HepG2 (cell line): ENCODE measurements around the gene GALNT10. TPM values are rescaled to one million over a fixed set of nuclear protein-coding genes. Genes with fewer than 3 reads are reported as not detected.

Experiments used
- ARID4A ChIP-seq: sonication (generic); formaldehyde crosslinking; IDR thresholded peaks from 2 replicates; pipeline ENCODE4 v1.5.0; 2020; ENCODE audit warnings: mild to moderate bottlenecking, missing genetic modification reagents, borderline replicate concordance
- BATF2 ChIP-seq: sonication (generic); formaldehyde crosslinking; IDR thresholded peaks from 2 replicates; pipeline ENCODE4 v1.8.0; 2022; ENCODE audit warnings: mild to moderate bottlenecking, missing genetic modification reagents, moderate library complexity
- CENPBD1 ChIP-seq: sonication (generic); formaldehyde crosslinking; IDR thresholded peaks from 2 replicates; pipeline ENCODE4 v1.8.0; 2022; ENCODE audit warnings: missing genetic modification reagents, low read depth, mild to moderate bottlenecking, borderline replicate concordance
- CENPT ChIP-seq: sonication (generic); formaldehyde crosslinking; IDR thresholded peaks from 2 replicates; pipeline ENCODE4 v1.8.0; 2022; ENCODE audit warnings: low read depth, mild to moderate bottlenecking, moderate library complexity, missing genetic modification reagents
- HDAC6 ChIP-seq: fragments of 200-600 bp; sonication (generic); IDR thresholded peaks from 2 replicates; pipeline ENCODE4 v1.7.0; 2017; ENCODE audit warnings: mild to moderate bottlenecking, antibody characterized with exemption, low read length, low read depth
- JUNB ChIP-seq: sonication (generic); formaldehyde crosslinking; IDR thresholded peaks from 2 replicates; pipeline ENCODE4 v1.8.0; 2022; ENCODE audit warnings: missing genetic modification reagents, mild to moderate bottlenecking, borderline replicate concordance
- MAX ChIP-seq: IDR thresholded peaks from 2 replicates; pipeline ENCODE4 v1.6.1; 2012; ENCODE audit warnings: inconsistent platforms
- MAZ ChIP-seq, 2 experiments: sonication (generic) in 1 of 2; formaldehyde crosslinking in 1 of 2; IDR thresholded peaks; 2 replicates each; pipeline versions ENCODE4 v1.5.0 to v1.6.1; 2012 to 2020; ENCODE audit warnings: low read depth in 2 of 2, mild to moderate bottlenecking in 2 of 2, borderline replicate concordance in 1 of 2, improper control_type of control experiment in 1 of 2, low read length in 1 of 2, missing genetic modification reagents in 1 of 2, moderate library complexity in 1 of 2
- MED13 ChIP-seq: sonication (generic); formaldehyde crosslinking; IDR thresholded peaks from 2 replicates; pipeline ENCODE4 v1.5.0; 2020; ENCODE audit warnings: missing genetic modification reagents
- MXD4 ChIP-seq: IDR thresholded peaks from 2 replicates; pipeline ENCODE4 v1.6.1; 2016; ENCODE audit warnings: mild to moderate bottlenecking, missing biosample characterization, missing genetic modification reagents
- SCMH1 ChIP-seq: sonication (generic); formaldehyde crosslinking; IDR thresholded peaks from 2 replicates; pipeline ENCODE4 v1.9.0; 2021; ENCODE audit warnings: missing genetic modification reagents, mild to moderate bottlenecking, borderline replicate concordance
- TCF7L2 ChIP-seq: IDR thresholded peaks from 2 replicates; pipeline ENCODE4 v1.6.1; 2011; ENCODE audit warnings: mild to moderate bottlenecking, low read depth, low read length, moderate library complexity
- THYN1 ChIP-seq: sonication (generic); formaldehyde crosslinking; IDR thresholded peaks from 2 replicates; pipeline ENCODE4 v1.8.1; 2023; ENCODE audit warnings: low read depth, mild to moderate bottlenecking, moderate library complexity, missing genetic modification reagents, borderline replicate concordance
- ZMYM2 ChIP-seq: sonication (generic); formaldehyde crosslinking; IDR thresholded peaks from 2 replicates; pipeline ENCODE4 v1.8.0; 2022; ENCODE audit warnings: mild to moderate bottlenecking, missing genetic modification reagents
- ZNF256 ChIP-seq: sonication (generic); formaldehyde crosslinking; conservative IDR thresholded peaks from 2 replicates; pipeline ENCODE4 v1.4.0; 2020; ENCODE audit warnings: missing genetic modification reagents
- ZNF362 ChIP-seq: sonication (generic); formaldehyde crosslinking; IDR thresholded peaks from 2 replicates; pipeline ENCODE4 v1.4.0; 2020; ENCODE audit warnings: missing genetic modification reagents, mild to moderate bottlenecking, borderline replicate concordance
- ZNF775 ChIP-seq: sonication (generic); formaldehyde crosslinking; IDR thresholded peaks from 2 replicates; pipeline ENCODE4 v1.4.0; 2020; ENCODE audit warnings: missing genetic modification reagents, mild to moderate bottlenecking, moderate library complexity, borderline replicate concordance
- ZSCAN21 ChIP-seq: sonication (generic); formaldehyde crosslinking; IDR thresholded peaks from 2 replicates; pipeline ENCODE4 v1.8.0; 2022; ENCODE audit warnings: mild to moderate bottlenecking, missing genetic modification reagents, moderate library complexity, borderline replicate concordance
- polyA plus RNA-seq, 8 experiments: library from polyadenylated mRNA; depleted of rRNA in 3 of 8; stranded (reverse) in 7 of 8; unstranded in 1 of 8; fragments of >200 nt; fragmentation: Illumina TruSeq in 4 of 8; extraction: Trizol in 4 of 8; gene quantifications; 2 replicates each; pipeline versions ENCODE4 v1.2.1 to v1.2.3, GENCODE V29; 2011 to 2016; ENCODE audit warnings: low read depth in 4 of 8, missing spikeins in 1 of 8, mixed read lengths in 1 of 8; ENCODE audit not compliant: insufficient read depth in 1 of 8
- total RNA-seq, 5 experiments: library from RNA; depleted of rRNA; stranded (reverse); fragments of >200 nt; fragmentation: Illumina TruSeq; extraction: Trizol; gene quantifications; 2 replicates each; pipeline ENCODE4 v1.2.3, GENCODE V29; 2016; ENCODE audit warnings: low read depth in 1 of 5

Gene GALNT10
- total and polyA plus RNA-seq, 2 of the 13 experiments (the other 11 are each of a cell fraction or from before 2014, with no cell fraction given): 8.1 to 11.2 TPM

GRCh38 chr5:154446195-154447088, 255.9 kb downstream of the GALNT10 start (continued):
- TF ChIP-seq ARID4A (CRISPR knock-in tag): peak; percentile 58; the same call in 1 of the 2 replicates
- TF ChIP-seq ZSCAN21 (CRISPR knock-in tag): no peak; the same call in 1 of the 2 replicates
- no peak for TF ChIP-seq TCF7L2
- no peak for TF ChIP-seq ZNF775 (CRISPR knock-in tag)
- no peak for TF ChIP-seq JUNB
- TF ChIP-seq CENPT (CRISPR knock-in tag): no peak
- TF ChIP-seq THYN1: no peak
- no peak for TF ChIP-seq HDAC6
- TF ChIP-seq CENPBD1 (CRISPR knock-in tag): no peak
- no peak for TF ChIP-seq ZMYM2 (CRISPR knock-in tag)
- TF ChIP-seq MAZ (IDR thresholded peaks at IDR 0.05; ENCODE audit: borderline replicate concordance, low read depth, low read length): no peak
- peak; percentile 3; the same call in 1 of the 2 replicates for TF ChIP-seq MAZ (CRISPR knock-in tag; IDR thresholded peaks at IDR 0.05; ENCODE audit: low read depth)
- TF ChIP-seq SCMH1 (CRISPR knock-in tag): no peak
- TF ChIP-seq ZNF256 (CRISPR knock-in tag): no peak
- peak; percentile 32 for TF ChIP-seq MAX
- 0 out of 2 replicates have a peak, but pooled peaks have one; percentile 26 for TF ChIP-seq MXD4 (CRISPR knock-in tag)
- TF ChIP-seq BATF2 (CRISPR knock-in tag): no peak
- peak; percentile 59; the same call in 1 of the 2 replicates for TF ChIP-seq MED13
- no peak for TF ChIP-seq ZNF362
